CD14-positive monocyte (primary cell): Measurements from ENCODE around the gene RAB40B. TPM values are rescaled to one million over a fixed set of nuclear protein-coding genes. Genes with fewer than 3 reads are reported as not detected.

Experiments
- DNase-seq, 3 donors: peaks; one replicate each; pipeline ENCODE4 v3.0.0-alpha.2; 2011 to 2022
- H2AFZ ChIP-seq: 2 replicates; pipeline ENCODE4 v1.6.0; 2012; ENCODE audit warnings: mild to moderate bottlenecking, low read depth, low read length, inconsistent platforms; ENCODE audit not compliant: insufficient read depth, poor library complexity, severe bottlenecking
- H3K27ac ChIP-seq, 2 donors: 1 replicate in 1 of 2; 2 replicates in 1 of 2; pipeline ENCODE4 v1.5.1; 2012 to 2013; ENCODE audit warnings: low read length in 2 of 2, control low read depth in 1 of 2, inconsistent platforms in 1 of 2, low read depth in 1 of 2, mild to moderate bottlenecking in 1 of 2
- H3K27me3 ChIP-seq, 2 donors: one replicate each; pipeline versions ENCODE4 v1.6.0 to v1.6.1; 2011 to 2013; ENCODE audit warnings: low read length in 2 of 2; ENCODE audit not compliant: control insufficient read depth in 2 of 2, insufficient read depth in 2 of 2
- H3K36me3 ChIP-seq, 2 donors: replicated peaks in 1 of 2; 1 replicate in 1 of 2; 2 replicates in 1 of 2; pipeline versions ENCODE4 v1.5.1 to v1.6.1; 2012 to 2013; ENCODE audit warnings: low read length in 2 of 2, control low read depth in 1 of 2, inconsistent platforms in 1 of 2, mild to moderate bottlenecking in 1 of 2; ENCODE audit not compliant: insufficient read depth in 2 of 2, control insufficient read depth in 1 of 2
- H3K4me1 ChIP-seq, 2 donors: 1 replicate in 1 of 2; 2 replicates in 1 of 2; pipeline versions ENCODE4 v1.5.1 to v1.6.1; 2012 to 2013; ENCODE audit warnings: low read length in 2 of 2, control low read depth in 1 of 2, inconsistent platforms in 1 of 2, mild to moderate bottlenecking in 1 of 2, moderate library complexity in 1 of 2; ENCODE audit not compliant: insufficient read depth in 2 of 2, control insufficient read depth in 1 of 2
- H3K4me2 ChIP-seq: replicated peaks from 2 replicates; pipeline ENCODE3; 2012; ENCODE audit warnings: low read length, moderate library complexity, mild to moderate bottlenecking; ENCODE audit not compliant: poor library complexity, severe bottlenecking; ENCODE audit errors: extremely low read depth
- H3K4me3 ChIP-seq, 3 experiments: fragments of 200-600 bp in 1 of 3; sonication (generic) in 1 of 3; replicated peaks in 1 of 3; 1 replicate in 2 of 3; 2 replicates in 1 of 3; pipeline ENCODE4 v1.5.1; 2011 to 2013; ENCODE audit warnings: low read length in 3 of 3, mild to moderate bottlenecking in 3 of 3, control low read depth in 2 of 3, low read depth in 2 of 3, inconsistent platforms in 1 of 3, moderate library complexity in 1 of 3
- H3K79me2 ChIP-seq: 2 replicates; pipeline ENCODE4 v1.6.0; 2012; ENCODE audit warnings: mild to moderate bottlenecking, control low read depth, inconsistent platforms, low read length, moderate library complexity; ENCODE audit not compliant: insufficient read depth
- H3K9ac ChIP-seq: 2 replicates; pipeline ENCODE4 v1.6.0; 2017; ENCODE audit warnings: low read length, mild to moderate bottlenecking; ENCODE audit not compliant: insufficient read depth, poor library complexity, severe bottlenecking
- H3K9me3 ChIP-seq, 2 donors: replicated peaks in 1 of 2; 1 replicate in 1 of 2; 2 replicates in 1 of 2; pipeline versions ENCODE4 v1.5.1 to v1.6.1; 2012 to 2013; ENCODE audit warnings: low read length in 2 of 2, control low read depth in 1 of 2; ENCODE audit not compliant: control insufficient read depth in 1 of 2, insufficient read depth in 1 of 2
- H4K20me1 ChIP-seq: 2 replicates; pipeline ENCODE4 v1.6.0; 2012; ENCODE audit warnings: mild to moderate bottlenecking, low read length, control low read depth, moderate library complexity; ENCODE audit not compliant: insufficient read depth
- H3K27ac Mint-ChIP-seq, 7 donors: one replicate each; pipeline ENCODE4 v1.8.0; 2020; ENCODE audit warnings: mild to moderate bottlenecking in 7 of 7, mixed read lengths in 7 of 7, moderate library complexity in 6 of 7, inconsistent platforms in 2 of 7
- H3K27me3 Mint-ChIP-seq, 3 donors: one replicate each; pipeline ENCODE4 v1.8.0; 2021 to 2022; ENCODE audit warnings: low read depth in 3 of 3, mild to moderate bottlenecking in 3 of 3, mixed read lengths in 3 of 3, moderate library complexity in 3 of 3, inconsistent platforms in 1 of 3
- H3K36me3 Mint-ChIP-seq, 2 donors: one replicate each; pipeline ENCODE4 v1.8.0; 2020; ENCODE audit warnings: mixed read lengths in 2 of 2, inconsistent platforms in 1 of 2, mild to moderate bottlenecking in 1 of 2
- H3K4me1 Mint-ChIP-seq: one replicate; pipeline ENCODE4 v1.8.0; 2020; ENCODE audit warnings: mild to moderate bottlenecking, mixed read lengths
- H3K4me3 Mint-ChIP-seq, 2 donors: one replicate each; pipeline ENCODE4 v1.8.0; 2020; ENCODE audit warnings: mild to moderate bottlenecking in 2 of 2, mixed read lengths in 2 of 2, moderate library complexity in 1 of 2
- H3K9me3 Mint-ChIP-seq, 7 donors: one replicate each; pipeline ENCODE4 v1.8.0; 2020 to 2022; ENCODE audit warnings: mixed read lengths in 7 of 7, mild to moderate bottlenecking in 6 of 7, moderate library complexity in 6 of 7, inconsistent platforms in 2 of 7
- CTCF ChIP-seq: fragments of 200-600 bp; IDR thresholded peaks from one replicate; pipeline ENCODE4 v1.8.0; 2022; ENCODE audit warnings: antibody characterized with exemption, mild to moderate bottlenecking
- WGBS: methylation state at CpG from one replicate; pipeline ENCODE4 v1.1.5; 2013; ENCODE audit warnings: missing lambda C conversion rate; ENCODE audit not compliant: insufficient coverage; 5-methylcytosine and 5-hydroxymethylcytosine counted together
- intact Hi-C, 2 donors: fragments of 100-400 bp; cut with micrococcal nuclease; formaldehyde crosslinking; loops; one replicate each; pipeline versions ENCODE4 v1.15.0 to v1.15.1; 2023
- polyA plus RNA-seq, 3 donors: library from polyadenylated mRNA; depleted of rRNA in 1 of 3; unstranded in 2 of 3; stranded (reverse) in 1 of 3; fragments of 300-500 nt in 2 of 3; fragments of >200 nt in 1 of 3; fragmentation: Illumina TruSeq in 2 of 3; gene quantifications; 1 replicate in 2 of 3; 2 replicates in 1 of 3; pipeline ENCODE4 v1.2.3, GENCODE V29; 2012 to 2021

The RAB40B gene
- polyA plus RNA-seq, 3 donors: 0.75 to 2.2 (median 0.95) TPM

GRCh38 chr17:82627405-82627804 is 71.1 kb downstream of the RAB40B start:
- peaks cover 0 to 3% (median 0%) of the 10 kb centered on the region in 3 donors for H3K27me3 Mint-ChIP-seq
- Histone ChIP-seq H3K4me2 (peak overlapping the region; percentile 65), H3K79me2 (peaks cover 23% of the 10 kb centered on the region), H2AFZ (no peak overlapping the region), H3K36me3 (peaks cover 43 to 71% of the 10 kb centered on the region in 2 donors), H3K27ac (peak overlapping the region; percentile 73 to 84), H3K9me3 (no peaks in the 10 kb centered on the region), H4K20me1 (peaks cover 23% of the 10 kb centered on the region), H3K9ac (peak overlapping the region; percentile 43), H3K27me3 (no peaks in the 10 kb centered on the region), H3K4me3 (peak overlapping the region in 1 of 3 experiments; percentile 61), H3K4me1 (peaks cover 26 to 30% of the 10 kb centered on the region in 2 donors)
- 92% methylated on average over 20 of the region's 21 CpGs for WGBS
- peaks cover 50 to 83% of the 10 kb centered on the region in 2 donors for H3K36me3 Mint-ChIP-seq
- TF ChIP-seq CTCF: no peak
- H3K4me1 Mint-ChIP-seq: peaks cover 28% of the 10 kb centered on the region
- intact Hi-C loops: no loop called here
- no peak for DNase-seq
- H3K4me3 Mint-ChIP-seq: peak overlapping the region; percentile 64 to 70
- H3K27ac Mint-ChIP-seq: peak overlapping the region; percentile 81 to 95 (median 86)
- peaks cover 0 to 1% (median 0%) of the 10 kb centered on the region in 7 donors for H3K9me3 Mint-ChIP-seq

- intact Hi-C loops: no loop called here
- peaks cover 25 to 27% of the 10 kb centered on the region in 2 donors for H3K4me1 ChIP-seq
- Mint-ChIP-seq H3K4me3 (peak overlapping the region; percentile 52 to 67), H3K9me3 (peaks cover 0 to 1% (median 0%) of the 10 kb centered on the region in 7 donors), H3K36me3 (peaks cover 68 to 87% of the 10 kb centered on the region in 2 donors), H3K27ac (peak overlapping the region; percentile 45 to 87 (median 80)), H3K4me1 (peaks cover 28% of the 10 kb centered on the region), H3K27me3 (peaks cover 0 to 3% (median 1%) of the 10 kb centered on the region in 3 donors)
- DNase-seq: peak in 2 of 3 donors; percentile 5 to 52
- peaks cover 8% of the 10 kb centered on the region for H3K79me2 ChIP-seq
- WGBS: 10% methylated on average over 14 of the region's 15 CpGs
- peaks cover 27% of the 10 kb centered on the region for H4K20me1 ChIP-seq
- no peak overlapping the region for H2AFZ ChIP-seq
- no peak for TF ChIP-seq CTCF
- no peak overlapping the region for H3K9ac ChIP-seq
- peak overlapping the region; percentile 54 for H3K4me2 ChIP-seq
- H3K27ac ChIP-seq: peak overlapping the region; percentile 21 to 72
- H3K4me3 ChIP-seq: peak overlapping the region in 2 of 3 experiments; percentile 9 to 33
- H3K27me3 ChIP-seq: no peaks in the 10 kb centered on the region
- H3K9me3 ChIP-seq: no peaks in the 10 kb centered on the region
- H3K36me3 ChIP-seq: peaks cover 60 to 76% of the 10 kb centered on the region in 2 donors
Measured at GRCh38 chr17:82623707-82624106, 74.8 kb downstream of the RAB40B start.
